ENCODE data around the gene TMEM245.
A peak's percentile ranks its signal among the peaks of the same experiment; 100 is the strongest.

The TMEM245 gene

GRCh38 chr9:109020581-109021511 is 98.9 kb downstream of the TMEM245 start:
- DNase-seq: no peak

- DNase-seq: no peak
Observed at GRCh38 chr9:109020113-109020512, 99.6 kb downstream of the TMEM245 start.

GRCh38 chr9:109019420-109019819 is 100.3 kb downstream of the TMEM245 start:
- DNase-seq: no peak

GRCh38 chr9:109017493-109017892 is 102.3 kb downstream of the TMEM245 start:
- no peak for DNase-seq

- no peak for DNase-seq
Observed at GRCh38 chr9:109017061-109017460, 102.7 kb downstream of the TMEM245 start.

GRCh38 chr9:109016132-109016531 is 103.6 kb downstream of the TMEM245 start:
- DNase-seq: no peak

GRCh38 chr9:109014608-109015280 is 105.0 kb downstream of the TMEM245 start:
- DNase-seq: no peak

- DNase-seq: no peak
Observed at GRCh38 chr9:109013679-109014607, 105.8 kb downstream of the TMEM245 start.

GRCh38 chr9:109012876-109013678 is 106.7 kb downstream of the TMEM245 start, which contains the start of gene CTNNAL1:
Gene CTNNAL1, minus strand, starts transcription at chr9:109013499. Its CDS starts 57 bp downstream, at chr9:109013442.
- peak; percentile 94 to 96 for DNase-seq

- DNase-seq: peak; percentile 50 to 53
Observed at GRCh38 chr9:109012009-109012875, 107.5 kb downstream of the TMEM245 start.

GRCh38 chr9:109011231-109011671 is 108.5 kb downstream of the TMEM245 start:
- no peak for DNase-seq

- no peak for DNase-seq
Observed at GRCh38 chr9:109010746-109011145, 109.0 kb downstream of the TMEM245 start.

- no peak for DNase-seq
Observed at GRCh38 chr9:109005678-109006077, 114.1 kb downstream of the TMEM245 start.

GRCh38 chr9:109003116-109003515 is 116.6 kb downstream of the TMEM245 start:
- DNase-seq: no peak

- DNase-seq: peak in 1 of 2 experiments; percentile 24
Observed at GRCh38 chr9:109002141-109002540, 117.6 kb downstream of the TMEM245 start.

- no peak for DNase-seq
Observed at GRCh38 chr9:109001275-109001676, 118.5 kb downstream of the TMEM245 start.

- no peak for DNase-seq
Observed at GRCh38 chr9:108997112-108997511, 122.6 kb downstream of the TMEM245 start.

GRCh38 chr9:108996643-108997042 is 123.1 kb downstream of the TMEM245 start:
- DNase-seq: no peak

- DNase-seq: no peak
Observed at GRCh38 chr9:108994695-108995094, 125.1 kb downstream of the TMEM245 start.

- DNase-seq: peak in 1 of 2 experiments; percentile 45
Observed at GRCh38 chr9:108991479-108991878, 128.3 kb downstream of the TMEM245 start.

GRCh38 chr9:108983885-108984284 is 135.9 kb downstream of the TMEM245 start:
- DNase-seq: no peak

All from NCI-H524 (cell line).